ENCODE measurements around the gene GATD1.

The GATD1 gene

DNA sequence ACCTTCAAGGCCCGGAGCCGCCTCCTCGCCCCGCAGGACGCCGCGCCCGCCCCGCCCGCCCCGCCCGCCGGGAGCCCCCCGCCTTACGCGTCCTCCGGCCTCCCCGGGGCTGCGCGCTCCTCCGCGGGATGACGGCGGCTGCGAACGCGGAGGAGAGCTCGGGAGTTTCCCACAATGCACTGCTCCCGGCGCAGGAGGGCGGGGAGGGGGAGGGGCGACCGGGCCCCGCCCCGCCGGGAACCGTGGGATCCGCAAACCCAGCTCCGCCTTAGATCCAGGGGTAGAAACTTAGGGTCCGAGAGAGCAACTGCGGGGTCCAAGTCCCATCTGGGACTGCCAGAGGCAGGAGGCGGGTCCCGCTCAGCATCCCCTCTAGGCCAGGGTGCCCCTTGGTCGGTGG lies 12.7 kb upstream of the GATD1 start, which contains the start of gene CEND1:
TSS of gene CEND1 (minus strand) at position 148 of the 400 bp plus-strand sequence. CDS start 1,514 bp downstream, outside the sequence.
- TF ChIP-seq ZFX (IDR thresholded peaks at IDR 0.05) = no peak
- TF ChIP-seq, protein P1, sequence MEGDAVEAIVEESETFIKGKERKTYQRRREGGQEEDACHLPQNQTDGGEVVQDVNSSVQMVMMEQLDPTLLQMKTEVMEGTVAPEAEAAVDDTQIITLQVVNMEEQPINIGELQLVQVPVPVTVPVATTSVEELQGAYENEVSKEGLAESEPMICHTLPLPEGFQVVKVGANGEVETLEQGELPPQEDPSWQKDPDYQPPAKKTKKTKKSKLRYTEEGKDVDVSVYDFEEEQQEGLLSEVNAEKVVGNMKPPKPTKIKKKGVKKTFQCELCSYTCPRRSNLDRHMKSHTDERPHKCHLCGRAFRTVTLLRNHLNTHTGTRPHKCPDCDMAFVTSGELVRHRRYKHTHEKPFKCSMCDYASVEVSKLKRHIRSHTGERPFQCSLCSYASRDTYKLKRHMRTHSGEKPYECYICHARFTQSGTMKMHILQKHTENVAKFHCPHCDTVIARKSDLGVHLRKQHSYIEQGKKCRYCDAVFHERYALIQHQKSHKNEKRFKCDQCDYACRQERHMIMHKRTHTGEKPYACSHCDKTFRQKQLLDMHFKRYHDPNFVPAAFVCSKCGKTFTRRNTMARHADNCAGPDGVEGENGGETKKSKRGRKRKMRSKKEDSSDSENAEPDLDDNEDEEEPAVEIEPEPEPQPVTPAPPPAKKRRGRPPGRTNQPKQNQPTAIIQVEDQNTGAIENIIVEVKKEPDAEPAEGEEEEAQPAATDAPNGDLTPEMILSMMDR (conservative IDR thresholded peaks at IDR 0.05) = no peak
- no peak within 1 kb of the TSS for H3K27ac ChIP-seq

DNA sequence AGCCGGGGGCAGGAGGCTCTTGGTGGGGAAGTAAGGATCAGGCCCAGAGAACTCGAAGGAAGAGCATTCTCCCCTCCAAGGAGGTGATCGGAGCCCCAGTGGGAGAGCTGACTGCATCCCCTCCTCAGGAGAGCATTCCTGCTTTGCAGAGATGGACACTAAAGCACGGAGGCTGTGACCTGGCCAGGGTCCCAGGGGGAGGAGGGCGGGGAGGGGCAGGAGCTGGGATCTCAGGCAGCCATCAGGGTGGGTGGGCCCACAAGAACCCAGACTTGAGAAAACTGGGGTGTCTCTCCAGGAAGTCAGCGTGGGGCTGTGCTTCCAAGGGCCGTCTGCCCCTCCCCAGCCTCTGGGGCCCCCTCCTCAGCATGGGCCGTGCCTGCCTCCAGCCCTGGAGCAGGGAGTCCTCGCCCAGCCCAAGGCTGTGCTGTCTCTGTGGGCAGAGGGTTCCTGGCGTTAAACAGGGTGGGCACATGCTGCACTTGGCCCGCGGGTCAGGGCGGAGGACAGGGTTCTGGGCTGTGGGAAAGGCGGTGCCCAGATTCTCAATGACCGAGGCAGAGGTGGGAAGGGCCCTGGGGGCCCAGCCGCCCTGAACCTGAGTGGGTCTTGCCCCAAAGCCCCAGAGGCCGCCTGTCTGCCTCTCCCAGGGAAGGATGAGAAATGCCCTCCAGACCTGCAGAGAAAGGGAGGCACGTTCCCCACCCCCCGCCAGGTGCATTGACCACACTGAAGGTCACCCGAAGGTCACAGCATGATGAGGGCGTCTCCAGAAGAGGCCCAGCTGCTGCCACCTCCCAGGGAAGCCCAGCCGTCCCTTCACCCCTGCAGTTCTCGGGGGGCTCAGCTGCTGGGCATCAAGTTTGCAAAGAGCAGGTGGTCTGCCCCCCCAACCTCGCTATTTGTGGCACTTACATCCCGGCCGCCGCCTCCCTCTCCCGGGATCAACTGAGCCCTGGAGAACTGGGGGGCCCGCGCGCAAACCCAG lies 12.0 kb upstream of the GATD1 start:
- TF ChIP-seq ZFX (IDR thresholded peaks at IDR 0.05) = no peak
- TF ChIP-seq, protein P1 (conservative IDR thresholded peaks at IDR 0.05) = no peak
- H3K27ac ChIP-seq = no peak overlapping the region

DNA sequence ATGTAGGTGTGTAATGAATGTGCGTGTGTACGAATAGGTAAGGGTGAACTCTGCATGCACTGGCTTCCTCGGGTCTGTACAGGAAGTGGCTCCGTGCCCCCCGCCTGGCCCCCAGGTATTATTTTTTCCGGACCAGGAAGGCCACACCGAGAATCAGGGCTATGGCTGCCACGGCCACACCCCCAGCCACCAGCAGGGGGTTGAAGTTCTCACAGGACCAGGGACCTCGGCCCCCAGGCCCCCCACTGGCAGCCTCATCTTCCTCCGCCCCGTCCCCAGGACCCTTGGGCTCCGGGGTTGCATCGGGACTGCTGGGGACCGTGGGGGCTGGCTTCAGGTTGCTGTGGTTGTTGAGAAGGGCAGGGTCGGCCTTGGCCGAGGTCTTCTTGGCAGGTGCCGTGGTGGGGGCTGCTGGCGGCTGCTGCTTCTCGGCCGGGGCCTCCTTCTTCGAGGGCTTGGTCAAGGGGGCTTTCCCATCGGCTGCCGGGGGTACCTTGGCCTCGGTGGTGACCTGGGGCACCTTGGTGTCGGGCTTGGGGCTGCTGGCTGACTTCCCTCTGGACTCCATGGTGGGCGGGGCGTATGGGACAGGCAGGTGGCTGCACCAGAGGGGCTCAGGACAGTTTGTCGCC lies 10.8 kb upstream of the GATD1 start:
- no peak overlapping the region for H3K27ac ChIP-seq
- TF ChIP-seq, protein P1 (conservative IDR thresholded peaks at IDR 0.05) = no peak
- no peak for TF ChIP-seq ZFX (IDR thresholded peaks at IDR 0.05)

DNA sequence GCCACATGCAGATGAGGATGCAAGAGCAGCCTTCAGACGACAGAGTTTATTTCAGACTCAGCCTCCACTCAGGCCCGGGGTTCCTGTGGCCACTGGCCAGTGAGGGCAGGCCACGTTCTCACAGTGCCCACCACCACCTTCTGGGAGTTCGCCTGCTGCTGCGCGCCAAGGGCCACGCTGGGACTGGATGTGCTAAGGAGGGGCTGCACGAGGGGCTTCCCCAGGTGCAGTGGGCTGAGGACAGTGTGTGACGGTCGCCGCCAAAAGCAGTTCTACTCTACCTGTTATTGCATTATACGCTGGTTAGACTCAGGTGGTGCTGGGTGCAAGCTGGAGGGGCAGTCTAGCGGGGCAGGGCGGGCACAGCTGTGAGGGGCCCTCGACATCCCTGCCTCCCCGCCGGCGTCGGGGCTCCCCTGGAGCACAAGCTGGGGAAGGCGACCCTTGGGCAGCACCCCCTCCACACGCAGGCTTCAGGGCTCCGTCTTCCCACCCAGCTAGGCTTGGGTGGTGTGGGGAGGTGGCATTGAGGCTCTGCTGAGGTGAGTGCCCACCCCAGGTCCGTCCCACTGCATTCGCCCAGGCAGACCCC lies 9.9 kb upstream of the GATD1 start:
- no peak overlapping the region for H3K27ac ChIP-seq
- no peak for TF ChIP-seq ZFX (IDR thresholded peaks at IDR 0.05)
- TF ChIP-seq, protein P1 (conservative IDR thresholded peaks at IDR 0.05) = no peak

DNA sequence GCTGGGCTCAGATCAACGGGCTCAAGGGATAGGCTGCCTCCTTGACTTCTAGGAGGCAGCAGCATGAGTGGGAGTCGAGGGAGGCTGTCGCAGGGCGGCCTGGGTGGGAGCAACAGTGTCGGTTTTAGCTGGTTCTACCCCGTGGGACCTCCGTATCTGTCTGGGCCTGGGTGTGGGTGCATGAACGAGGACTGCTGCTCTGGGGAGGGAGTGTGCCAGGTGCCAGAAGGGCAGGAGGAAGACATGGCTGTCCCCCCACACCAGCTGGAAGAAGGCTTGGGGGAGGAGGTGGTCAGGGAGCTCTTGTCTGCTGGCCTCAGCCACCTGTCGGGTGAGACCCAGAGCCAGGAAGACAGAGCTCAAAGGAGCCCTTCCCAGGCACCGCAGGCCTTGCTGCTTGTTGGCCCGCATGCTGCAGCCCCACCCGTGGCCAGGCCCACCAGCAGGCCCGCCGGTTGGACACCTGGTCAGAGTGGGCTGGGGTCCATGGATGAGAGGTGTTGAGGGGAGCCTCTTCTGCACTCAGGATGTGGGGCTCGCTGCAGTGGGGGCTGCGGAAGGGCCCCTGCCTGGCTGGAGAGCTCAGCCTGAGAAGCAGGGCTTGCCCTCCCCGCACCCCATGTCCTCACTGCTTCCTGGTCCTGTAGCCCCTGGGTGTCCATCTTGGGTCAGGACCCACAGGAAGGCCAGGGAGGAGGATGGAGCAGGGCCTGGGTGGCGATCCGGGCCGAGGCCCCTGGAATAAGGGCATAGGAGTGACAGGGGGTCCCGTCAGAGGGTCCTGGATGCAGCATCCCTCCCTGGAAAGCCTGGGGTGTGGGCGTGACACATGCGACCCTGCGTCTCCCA lies 9.2 kb upstream of the GATD1 start:
- H3K27ac ChIP-seq = no peak overlapping the region
- TF ChIP-seq ZFX (IDR thresholded peaks at IDR 0.05) = no peak
- TF ChIP-seq, protein P1 (conservative IDR thresholded peaks at IDR 0.05) = no peak

DNA sequence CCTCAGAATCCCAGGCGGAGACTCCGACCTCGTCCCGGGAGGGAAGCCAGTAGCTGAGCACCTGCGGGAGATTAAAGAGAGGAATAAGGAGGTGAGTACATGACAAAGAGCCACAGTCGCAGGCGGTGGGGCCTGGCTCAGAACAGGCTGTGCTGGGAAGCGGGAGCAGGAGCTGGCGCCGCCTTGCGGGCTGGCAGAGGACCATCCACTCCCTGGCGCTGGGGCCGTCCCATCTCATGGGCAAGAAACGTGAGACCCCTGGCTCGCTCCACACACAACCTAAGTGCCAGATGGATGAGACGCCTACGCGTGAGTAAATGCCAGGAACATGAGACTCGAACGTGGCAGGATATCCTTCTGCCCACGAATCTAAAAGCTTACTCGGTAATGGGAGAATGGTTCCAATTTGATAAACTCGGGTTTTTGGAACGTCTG lies 6.3 kb upstream of the GATD1 start:
- no peak for TF ChIP-seq ZFX (IDR thresholded peaks at IDR 0.05)
- TF ChIP-seq, protein P1 (conservative IDR thresholded peaks at IDR 0.05) = no peak
- H3K27ac ChIP-seq = no peak overlapping the region

Data from C4-2B (cell line).